HCT116 (cell line): ENCODE measurements around the gene GTF2A1. TPM values are rescaled to one million over a fixed set of nuclear protein-coding genes. Genes with fewer than 3 reads are reported as not detected.

Source experiments
- ATAC-seq: fragments of 200-7000 bp; cut with Tn5 transposase; 2 replicates; pipeline ENCODE4 v1.9.1; 2020; ENCODE audit warnings: mild to moderate bottlenecking, moderate library complexity
- BruUV-seq: library from RNA; stranded (reverse); fragments of 400-500 nt; replicated peaks from 2 replicates; lab custom pipeline; 2021; lab: Mats Ljungman, UMichigan
- CTCF ChIA-PET: fragments of 300-600 bp; sonication (Branson Sonifier 250); formaldehyde crosslinking; loops from one replicate; lab custom pipeline; 2021; ENCODE audit warnings: antibody characterized with exemption; lab: Charles Lee
- POLR2A ChIA-PET: fragments of 300-600, 350-600 bp; sonication (Branson Sonifier 250); formaldehyde crosslinking; loops from one replicate; lab custom pipeline; 2021; ENCODE audit warnings: antibody characterized with exemption; lab: Charles Lee
- RAD21 ChIA-PET, 2 experiments: fragments of 300-600 bp; sonication (Branson Sonifier 250); formaldehyde crosslinking; loops; one replicate each; lab custom pipeline; 2023; ENCODE audit warnings: low total read pairs in 2 of 2; ENCODE audit not compliant: uncharacterized antibody in 2 of 2, unreplicated experiment in 2 of 2, low non-redundant PET in 1 of 2; lab: Charles Lee
- DNase-seq: peaks from one replicate; pipeline ENCODE4 v3.0.0-alpha.2; 2010; ENCODE audit warnings: low read depth, low spot score
- H2AFZ ChIP-seq: fragments of 200-600 bp; shearing (Covaris generic), sonication (generic); 2 replicates; pipeline ENCODE4 v1.6.1; 2017; ENCODE audit warnings: low read depth, mixed run types, mixed read lengths, antibody characterized with exemption, low read length; ENCODE audit not compliant: poor library complexity, severe bottlenecking
- H3K27ac ChIP-seq: 2 replicates; pipeline ENCODE4 v1.5.1; 2012; ENCODE audit warnings: low read depth, low read length
- H3K27me3 ChIP-seq: fragments of 200-600 bp; sonication (generic); 2 replicates; pipeline ENCODE4 v1.6.1; 2016; ENCODE audit warnings: mixed run types, low read length, mixed read lengths; ENCODE audit not compliant: insufficient read depth
- H3K36me3 ChIP-seq, 2 experiments: fragments of 200-500 bp in 1 of 2; fragments of 200-600 bp in 1 of 2; sonication (Bioruptor generic) in 1 of 2; sonication (generic) in 1 of 2; 2 replicates each; pipeline versions ENCODE4 v1.5.1 to v1.6.1; 2014 to 2016; ENCODE audit warnings: low read length in 2 of 2, inconsistent platforms in 1 of 2, mixed read lengths in 1 of 2, mixed run types in 1 of 2; ENCODE audit not compliant: insufficient read depth in 2 of 2, control insufficient read depth in 1 of 2
- H3K4me1 ChIP-seq, 2 experiments: fragments of 200-600 bp in 1 of 2; sonication (generic) in 1 of 2; 2 replicates each; pipeline versions ENCODE4 v1.5.1 to v1.6.1; 2012 to 2017; ENCODE audit warnings: low read length in 2 of 2, inconsistent platforms in 1 of 2, mild to moderate bottlenecking in 1 of 2, mixed read lengths in 1 of 2, mixed run types in 1 of 2, moderate library complexity in 1 of 2; ENCODE audit not compliant: insufficient read depth in 2 of 2, control insufficient read depth in 1 of 2
- H3K4me2 ChIP-seq: fragments of 200-600 bp; sonication (generic); 2 replicates; pipeline ENCODE4 v1.6.1; 2017; ENCODE audit warnings: mixed run types, low read length, mixed read lengths
- H3K4me3 ChIP-seq, 2 experiments: fragments of 200-600 bp in 1 of 2; sonication (generic) in 1 of 2; replicated peaks in 1 of 2; 2 replicates each; pipeline ENCODE4 v1.5.1; 2011 to 2016; ENCODE audit warnings: low read length in 2 of 2, control low read depth in 1 of 2, low read depth in 1 of 2, mild to moderate bottlenecking in 1 of 2, mixed read lengths in 1 of 2, mixed run types in 1 of 2
- H3K79me2 ChIP-seq: fragments of 200-600 bp; sonication (generic); 2 replicates; pipeline ENCODE4 v1.6.1; 2017; ENCODE audit warnings: mild to moderate bottlenecking, mixed run types, low read length, moderate library complexity, mixed read lengths; ENCODE audit not compliant: insufficient read depth
- H3K9ac ChIP-seq: fragments of 200-600 bp; sonication (generic); 2 replicates; pipeline ENCODE4 v1.6.1; 2016; ENCODE audit warnings: low read length, mixed read lengths
- H3K9me2 ChIP-seq: fragments of 200-600 bp; sonication (generic), shearing (Covaris generic); 2 replicates; pipeline ENCODE4 v1.6.1; 2017; ENCODE audit warnings: mixed run types, mild to moderate bottlenecking, moderate library complexity; ENCODE audit not compliant: insufficient read depth
- H3K9me3 ChIP-seq, 2 experiments: fragments of 200-500 bp in 1 of 2; fragments of 200-600 bp in 1 of 2; sonication (Bioruptor generic) in 1 of 2; sonication (generic) in 1 of 2; 2 replicates each; pipeline ENCODE4 v1.6.1; 2014 to 2017; ENCODE audit warnings: low read length in 2 of 2, mixed read lengths in 2 of 2, inconsistent platforms in 1 of 2, low read depth in 1 of 2, mild to moderate bottlenecking in 1 of 2, mixed run types in 1 of 2, moderate library complexity in 1 of 2; ENCODE audit not compliant: control insufficient read depth in 1 of 2, insufficient read depth in 1 of 2
- H4K20me1 ChIP-seq: fragments of 200-600 bp; sonication (generic), shearing (Covaris generic); 2 replicates; pipeline ENCODE4 v1.6.1; 2017; ENCODE audit warnings: mixed run types, mild to moderate bottlenecking, moderate library complexity; ENCODE audit not compliant: insufficient read depth
- CBX3 ChIP-seq: IDR thresholded peaks from 2 replicates; pipeline ENCODE4 v1.6.1; 2012; ENCODE audit warnings: low read depth
- CEBPB ChIP-seq: IDR thresholded peaks from 2 replicates; pipeline ENCODE4 v1.6.1; 2012; ENCODE audit warnings: low read depth
- EGR1 ChIP-seq: IDR thresholded peaks from 2 replicates; pipeline ENCODE4 v1.6.1; 2012; ENCODE audit warnings: low read depth
- ELF1 ChIP-seq: IDR thresholded peaks from 2 replicates; pipeline ENCODE4 v1.6.1; 2012; ENCODE audit warnings: low read depth, borderline replicate concordance
- EZH2 ChIP-seq: fragments of 200-600 bp; sonication (generic); IDR thresholded peaks from 2 replicates; pipeline ENCODE4 v1.6.1; 2017; ENCODE audit warnings: antibody characterized with exemption, mixed run types
- FOSL1 ChIP-seq: IDR thresholded peaks from 2 replicates; pipeline ENCODE4 v1.6.1; 2012; ENCODE audit warnings: low read depth
- JUND ChIP-seq: IDR thresholded peaks from 2 replicates; pipeline ENCODE4 v1.6.1; 2012
- POLR2A ChIP-seq: IDR thresholded peaks from 2 replicates; pipeline ENCODE4 v1.7.0; 2011; ENCODE audit warnings: borderline replicate concordance; ENCODE audit not compliant: insufficient read depth, insufficient read length; ENCODE audit errors: extremely low read depth
- POLR2AphosphoS5 ChIP-seq: IDR thresholded peaks from 2 replicates; pipeline ENCODE4 v1.6.1; 2011; ENCODE audit warnings: mild to moderate bottlenecking, low read depth, low read length, moderate library complexity
- SIN3A ChIP-seq: IDR thresholded peaks from 2 replicates; pipeline ENCODE4 v1.6.1; 2012; ENCODE audit warnings: low read depth
- SP1 ChIP-seq: IDR thresholded peaks from 2 replicates; pipeline ENCODE4 v1.6.1; 2012; ENCODE audit warnings: low read depth
- SRF ChIP-seq: IDR thresholded peaks from 2 replicates; pipeline ENCODE4 v1.6.1; 2012; ENCODE audit warnings: low read depth
- TCF7L2 ChIP-seq: IDR thresholded peaks from 2 replicates; pipeline ENCODE4 v1.7.0; 2011; ENCODE audit warnings: borderline replicate concordance, inconsistent platforms; ENCODE audit not compliant: insufficient read depth, insufficient read length; ENCODE audit errors: extremely low read depth
- YY1 ChIP-seq: IDR thresholded peaks from 2 replicates; pipeline ENCODE4 v1.6.1; 2011; ENCODE audit warnings: low read length, low read depth, moderate library complexity, mild to moderate bottlenecking; ENCODE audit not compliant: insufficient replicate concordance; ENCODE audit errors: extremely low read depth
- ZBTB33 ChIP-seq: IDR thresholded peaks from 2 replicates; pipeline ENCODE4 v1.6.1; 2011; ENCODE audit warnings: mild to moderate bottlenecking, low read length, moderate library complexity; ENCODE audit not compliant: insufficient replicate concordance; ENCODE audit errors: extremely low read depth
- ZFX ChIP-seq: fragments of 450-650 bp; IDR thresholded peaks from 2 replicates; pipeline ENCODE4 v1.6.1; 2017
- ZNF274 ChIP-seq: fragments of 200-500 bp; sonication (Bioruptor generic); IDR thresholded peaks from 2 replicates; pipeline ENCODE4 v1.6.1; 2014; ENCODE audit warnings: mild to moderate bottlenecking, low read depth, low read length, inconsistent platforms
- intact Hi-C: fragments of 100-400 bp; cut with micrococcal nuclease; formaldehyde crosslinking; loops from 2 replicates; pipeline ENCODE4 v1.10.0; 2022
- total RNA-seq: library from RNA; stranded (reverse); gene quantifications from one replicate; pipeline ENCODE4 v1.2.1, GENCODE V29; 2021; ENCODE audit not compliant: unreplicated experiment
- TF ChIP-seq, protein P1 (sequence below): IDR thresholded peaks from 2 replicates; pipeline ENCODE4 v1.6.1; 2012
- TF ChIP-seq, protein P2 (sequence below): IDR thresholded peaks from 2 replicates; pipeline ENCODE4 v1.6.1; 2012

GTF2A1 gene
- total RNA-seq, 1 experiment from 2014 or later, result 39.7 TPM

- intact Hi-C loops, result no loop called here
- POLR2A ChIA-PET, result no interaction called here
- DNase-seq, result no peak
- RAD21 ChIA-PET, result no interaction called here
- Histone ChIP-seq H3K27me3 (no peaks in the 10 kb centered on the region), H3K9me2 (0 out of 2 replicates have a peak, but pooled peaks cover 3% of the 10 kb centered on the region), H3K4me2 (no peak overlapping the region), H3K79me2 (no peaks in the 10 kb centered on the region)
- TF ChIP-seq ZBTB33 (no peak), YY1 (no peak), SP1 (no peak), EZH2 (no peak), SRF (no peak), ZNF274 (no peak), SIN3A (no peak), FOSL1 (no peak), EGR1 (no peak)
- TF ChIP-seq, all 23 proteins: peak for 0
- H2AFZ ChIP-seq, result no peak overlapping the region
- no peak overlapping the region for H3K27ac ChIP-seq
- no TSS peak for BruUV-seq
- H3K9me3 ChIP-seq, result no peaks in the 10 kb centered on the region
- CTCF ChIA-PET, result no interaction called here
- no peak overlapping the region for H3K9ac ChIP-seq
- H3K4me1 ChIP-seq, result peaks cover 0 to 4% of the 10 kb centered on the region in 2 experiments; a peak in 2 of 4 replicates
- H3K4me3 ChIP-seq, result no peak overlapping the region
- H3K36me3 ChIP-seq, result no peaks in the 10 kb centered on the region
- H4K20me1 ChIP-seq, result no peaks in the 10 kb centered on the region
- no peak for ATAC-seq
Observed at GRCh38 chr14:81132468-81132867, 88.3 kb downstream of the GTF2A1 start.

GRCh38 chr14:81129242-81129641, 91.5 kb downstream of the GTF2A1 start:
- no peak overlapping the region for H3K27ac ChIP-seq
- CTCF ChIA-PET, result no interaction called here
- no peak overlapping the region for H3K9ac ChIP-seq
- no peaks in the 10 kb centered on the region for H3K27me3 ChIP-seq
- H3K4me3 ChIP-seq, result no peak overlapping the region
- POLR2A ChIA-PET, result no interaction called here
- no peaks in the 10 kb centered on the region for H4K20me1 ChIP-seq
- DNase-seq (no peak), ATAC-seq (no peak)
- no TSS peak for BruUV-seq
- no peaks in the 10 kb centered on the region for H3K79me2 ChIP-seq
- H3K4me1 ChIP-seq, result no peaks in the 10 kb centered on the region
- intact Hi-C loops, result no loop called here
- H3K4me2 ChIP-seq, result no peak overlapping the region
- no peak overlapping the region for H2AFZ ChIP-seq
- RAD21 ChIA-PET, result no interaction called here
- H3K9me2 ChIP-seq, result no peaks in the 10 kb centered on the region
- no peaks in the 10 kb centered on the region for H3K9me3 ChIP-seq
- no peaks in the 10 kb centered on the region for H3K36me3 ChIP-seq
- TF ChIP-seq ZFX (no peak), SIN3A (no peak), FOSL1 (no peak), POLR2A (no peak), EGR1 (no peak), ELF1 (no peak), CBX3 (no peak), CEBPB (no peak), TCF7L2 (no peak), JUND (no peak), ZBTB33 (no peak), YY1 (no peak), POLR2AphosphoS5 (no peak)
- TF ChIP-seq, protein P1, sequence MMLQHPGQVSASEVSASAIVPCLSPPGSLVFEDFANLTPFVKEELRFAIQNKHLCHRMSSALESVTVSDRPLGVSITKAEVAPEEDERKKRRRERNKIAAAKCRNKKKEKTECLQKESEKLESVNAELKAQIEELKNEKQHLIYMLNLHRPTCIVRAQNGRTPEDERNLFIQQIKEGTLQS, result no peak
- TF ChIP-seq, protein P2, sequence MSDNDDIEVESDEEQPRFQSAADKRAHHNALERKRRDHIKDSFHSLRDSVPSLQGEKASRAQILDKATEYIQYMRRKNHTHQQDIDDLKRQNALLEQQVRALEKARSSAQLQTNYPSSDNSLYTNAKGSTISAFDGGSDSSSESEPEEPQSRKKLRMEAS, result no peak
